SK-N-SH treated with all-trans-retinoic acid at 6 μM for 48 hours (cell line): ENCODE data around the gene COL5A2.

Source experiments
- ATAC-seq: fragments of 200-7000 bp; cut with Tn5 transposase; 3 replicates; pipeline ENCODE4 v1.9.1; 2020; ENCODE audit warnings: mild to moderate bottlenecking, moderate library complexity
- ARNTL ChIP-seq: fragments of 450-650 bp; formaldehyde crosslinking; IDR thresholded peaks from 2 replicates; pipeline ENCODE4 v1.5.0; 2020; ENCODE audit warnings: low read depth, mild to moderate bottlenecking, moderate library complexity, borderline replicate concordance
- CSDC2 ChIP-seq: fragments of 250-450 bp; sonication (Bioruptor Pico); IDR thresholded peaks from 2 replicates; pipeline ENCODE4 v1.5.0; 2020; ENCODE audit warnings: mild to moderate bottlenecking, moderate library complexity
- ESRRG ChIP-seq: fragments of 250-450 bp; sonication (Bioruptor Pico); IDR thresholded peaks from 2 replicates; pipeline ENCODE4 v1.6.1; 2021; ENCODE audit warnings: mild to moderate bottlenecking
- GLIS3 ChIP-seq: fragments of 250-450 bp; sonication (Bioruptor Pico); IDR thresholded peaks from 2 replicates; pipeline ENCODE4 v1.5.0; 2020; ENCODE audit warnings: mild to moderate bottlenecking, moderate library complexity
- ISL1 ChIP-seq: fragments of 250-450 bp; sonication (Bioruptor Pico); IDR thresholded peaks from 2 replicates; pipeline ENCODE4 v2.1.2; 2022; ENCODE audit warnings: mild to moderate bottlenecking, moderate library complexity
- OSR1 ChIP-seq: fragments of 250-450 bp; sonication (Bioruptor Pico); IDR thresholded peaks from 2 replicates; pipeline ENCODE4 v1.8.0; 2022; ENCODE audit warnings: moderate library complexity, mild to moderate bottlenecking, inconsistent platforms
- PPARA ChIP-seq: fragments of 250-450 bp; sonication (Bioruptor Pico); IDR thresholded peaks from 2 replicates; pipeline ENCODE4 v1.5.0; 2020; ENCODE audit warnings: mild to moderate bottlenecking, borderline replicate concordance
- SNAI2 ChIP-seq: fragments of 250-450 bp; sonication (Bioruptor Pico); IDR thresholded peaks from 2 replicates; pipeline ENCODE4 v1.5.0; 2020; ENCODE audit warnings: mild to moderate bottlenecking, moderate library complexity
- TCF4 ChIP-seq: fragments of 250-450 bp; sonication (Bioruptor Pico); IDR thresholded peaks from 2 replicates; pipeline ENCODE4 v1.8.0; 2021; ENCODE audit warnings: mild to moderate bottlenecking, moderate library complexity, borderline replicate concordance
- TOX ChIP-seq: fragments of 250-450 bp; sonication (Bioruptor Pico); IDR thresholded peaks from 2 replicates; pipeline ENCODE4 v1.8.0; 2021; ENCODE audit warnings: mild to moderate bottlenecking, moderate library complexity, borderline replicate concordance
- ZC3H10 ChIP-seq: fragments of 250-450 bp; sonication (Bioruptor Pico); IDR thresholded peaks from 2 replicates; pipeline ENCODE4 v1.5.1; 2021; ENCODE audit warnings: mild to moderate bottlenecking, moderate library complexity
- ZNF70 ChIP-seq: fragments of 450-650 bp; formaldehyde crosslinking; IDR thresholded peaks from 2 replicates; pipeline ENCODE4 v1.5.0; 2020; ENCODE audit warnings: mild to moderate bottlenecking, moderate library complexity
- ZNF8 ChIP-seq: fragments of 450-650 bp; formaldehyde crosslinking; IDR thresholded peaks from 2 replicates; pipeline ENCODE4 v1.5.0; 2020; ENCODE audit warnings: mild to moderate bottlenecking, moderate library complexity
- TF ChIP-seq, protein P1 (sequence below): fragments of 250-450 bp; sonication (Bioruptor Pico); IDR thresholded peaks from 2 replicates; pipeline ENCODE4 v1.5.1; 2020; ENCODE audit warnings: low read depth, mild to moderate bottlenecking, moderate library complexity
- TF ChIP-seq, protein P2 (sequence below): fragments of 250-450 bp; sonication (Bioruptor Pico); IDR thresholded peaks from 2 replicates; pipeline ENCODE4 v1.5.0; 2020; ENCODE audit warnings: mild to moderate bottlenecking, moderate library complexity
- TF ChIP-seq, protein P3 (sequence below): fragments of 250-450 bp; sonication (Bioruptor Pico); IDR thresholded peaks from 2 replicates; pipeline ENCODE4 v1.8.0; 2020; ENCODE audit warnings: mild to moderate bottlenecking, moderate library complexity, borderline replicate concordance
- TF ChIP-seq, protein P4 (sequence below): fragments of 250-450 bp; sonication (Bioruptor Pico); IDR thresholded peaks from 2 replicates; pipeline ENCODE4 v1.8.0; 2021; ENCODE audit warnings: low read depth, mild to moderate bottlenecking, moderate library complexity, borderline replicate concordance
- TF ChIP-seq, protein P5 (sequence below): fragments of 250-450 bp; sonication (Bioruptor Pico); IDR thresholded peaks from 2 replicates; pipeline ENCODE4 v1.5.1; 2021; ENCODE audit warnings: mild to moderate bottlenecking, moderate library complexity

Gene COL5A2

DNA sequence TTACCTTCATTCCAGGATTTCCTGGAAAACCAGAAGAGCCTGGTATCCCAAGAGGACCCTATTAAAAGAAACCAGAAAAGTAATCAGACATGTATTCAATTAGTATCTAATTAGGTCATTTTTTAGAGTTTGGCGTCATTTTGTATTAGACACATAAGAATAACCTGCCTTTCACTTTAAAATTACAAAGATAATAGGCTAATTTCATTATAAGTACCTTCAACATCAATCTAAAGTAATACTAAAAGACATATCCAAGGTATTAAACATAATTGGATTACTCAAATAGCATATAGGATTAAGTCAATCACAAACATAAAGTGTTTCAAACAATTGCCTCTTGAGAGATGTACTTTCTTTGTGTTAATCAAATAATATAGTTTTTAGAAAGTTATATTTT, 107.5 kb downstream of the COL5A2 start:
- TF ChIP-seq TOX (CRISPR knock-in tag) (0 out of 2 replicates have a peak, but pooled peaks have one; percentile 53), ZC3H10 (CRISPR knock-in tag) (peak; percentile 95), ISL1 (CRISPR knock-in tag) (peak; percentile 68)
- TF ChIP-seq, protein P1, sequence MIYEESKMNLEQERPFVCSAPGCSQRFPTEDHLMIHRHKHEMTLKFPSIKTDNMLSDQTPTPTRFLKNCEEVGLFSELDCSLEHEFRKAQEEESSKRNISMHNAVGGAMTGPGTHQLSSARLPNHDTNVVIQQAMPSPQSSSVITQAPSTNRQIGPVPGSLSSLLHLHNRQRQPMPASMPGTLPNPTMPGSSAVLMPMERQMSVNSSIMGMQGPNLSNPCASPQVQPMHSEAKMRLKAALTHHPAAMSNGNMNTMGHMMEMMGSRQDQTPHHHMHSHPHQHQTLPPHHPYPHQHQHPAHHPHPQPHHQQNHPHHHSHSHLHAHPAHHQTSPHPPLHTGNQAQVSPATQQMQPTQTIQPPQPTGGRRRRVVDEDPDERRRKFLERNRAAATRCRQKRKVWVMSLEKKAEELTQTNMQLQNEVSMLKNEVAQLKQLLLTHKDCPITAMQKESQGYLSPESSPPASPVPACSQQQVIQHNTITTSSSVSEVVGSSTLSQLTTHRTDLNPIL: no peak
- TF ChIP-seq, all 23 proteins: peak for 3
- ATAC-seq: no peak; the same call in 2 of the 3 replicates

DNA sequence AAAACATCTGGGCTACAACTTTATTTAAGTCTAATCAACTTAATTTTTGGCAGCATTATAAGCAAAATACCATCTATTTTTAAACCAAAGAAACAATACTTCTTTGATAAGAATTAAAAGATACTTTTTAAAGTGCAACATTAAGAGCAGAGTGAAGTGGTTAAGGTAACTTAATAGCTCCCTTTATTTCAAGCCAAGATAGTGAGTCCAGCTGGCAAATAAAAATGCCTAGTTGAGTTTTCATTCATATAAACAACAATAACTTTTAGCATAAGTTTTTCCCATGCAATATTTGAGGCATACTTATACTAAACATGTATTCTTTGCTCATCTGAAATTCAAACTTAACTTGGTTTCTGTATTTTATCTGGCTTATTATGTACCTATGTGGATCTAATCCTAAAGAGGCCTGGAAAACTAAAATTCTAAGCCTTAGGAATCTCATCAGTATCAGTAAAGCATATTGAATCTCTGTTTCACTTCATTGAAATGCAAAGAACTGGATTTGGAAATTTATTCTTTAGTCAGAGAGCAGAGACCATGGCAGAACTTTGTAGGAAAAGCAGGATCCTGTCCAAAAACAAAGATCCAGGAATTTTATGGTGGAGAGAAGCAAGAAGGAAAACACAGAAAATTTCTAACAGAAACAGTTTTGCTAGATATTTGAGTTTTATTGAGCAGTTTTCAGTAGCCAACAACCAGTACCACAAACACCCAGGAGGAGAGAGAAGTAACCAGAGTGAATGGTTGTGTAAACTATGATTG, 109.5 kb downstream of the COL5A2 start:
- ATAC-seq: no peak
- TF ChIP-seq ZNF8 (CRISPR knock-in tag): no peak
- no peak for TF ChIP-seq ISL1 (CRISPR knock-in tag)
- TF ChIP-seq PPARA (CRISPR knock-in tag): no peak
- TF ChIP-seq OSR1: no peak

DNA sequence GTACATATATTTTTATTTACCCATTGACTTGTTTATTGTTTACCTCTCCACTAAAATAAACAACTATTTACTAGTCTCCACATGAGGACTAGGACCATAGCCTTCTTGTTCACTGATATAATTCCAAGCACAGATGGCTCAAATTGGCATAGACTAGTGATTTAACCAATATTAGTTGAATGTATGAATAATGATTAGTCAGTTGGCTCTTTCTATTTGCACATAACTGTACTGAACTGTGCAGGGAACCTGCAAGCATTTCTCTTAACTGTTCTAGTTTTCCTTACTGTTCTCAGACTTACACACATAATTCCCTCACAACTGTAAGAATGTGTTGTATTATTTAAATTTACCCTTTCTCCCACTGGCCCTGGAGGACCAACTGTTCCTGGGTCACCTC, 113.5 kb downstream of the COL5A2 start:
- no peak for TF ChIP-seq TCF4
- no peak for ATAC-seq

DNA sequence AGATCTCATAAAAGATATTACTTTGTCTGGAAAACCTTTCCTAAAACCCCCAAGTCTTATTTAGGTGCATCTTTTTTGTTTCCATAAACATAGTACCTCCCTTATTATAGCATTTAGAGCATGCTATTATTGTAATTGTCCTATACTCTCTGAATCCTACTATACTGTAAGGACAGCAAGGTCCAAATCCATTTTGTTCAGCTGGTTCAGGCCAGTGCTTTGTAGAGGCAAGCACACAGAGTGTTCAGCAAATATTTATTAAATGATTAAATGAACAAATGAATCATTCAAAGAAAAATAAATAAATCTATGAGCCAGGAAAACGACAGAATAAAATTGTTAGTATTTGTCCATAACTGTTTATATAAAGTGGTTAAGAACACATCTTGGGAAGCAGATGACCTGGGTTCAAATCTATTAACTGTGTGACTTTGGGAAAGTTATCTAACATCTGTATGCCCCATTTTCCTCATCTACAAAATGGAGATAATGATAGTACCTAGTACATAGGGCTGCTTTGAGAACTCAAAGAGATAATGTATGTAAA, 119.4 kb downstream of the COL5A2 start:
- ATAC-seq: no peak

More for the DNA sequence above, 119.4 kb downstream of the COL5A2 start:
- TF ChIP-seq ARNTL (CRISPR knock-in tag): no peak
- TF ChIP-seq CSDC2: no peak
- TF ChIP-seq SNAI2 (CRISPR knock-in tag): no peak
- no peak for TF ChIP-seq ISL1 (CRISPR knock-in tag)
- TF ChIP-seq OSR1: no peak
- no peak for TF ChIP-seq ZNF70
- TF ChIP-seq, protein P2, sequence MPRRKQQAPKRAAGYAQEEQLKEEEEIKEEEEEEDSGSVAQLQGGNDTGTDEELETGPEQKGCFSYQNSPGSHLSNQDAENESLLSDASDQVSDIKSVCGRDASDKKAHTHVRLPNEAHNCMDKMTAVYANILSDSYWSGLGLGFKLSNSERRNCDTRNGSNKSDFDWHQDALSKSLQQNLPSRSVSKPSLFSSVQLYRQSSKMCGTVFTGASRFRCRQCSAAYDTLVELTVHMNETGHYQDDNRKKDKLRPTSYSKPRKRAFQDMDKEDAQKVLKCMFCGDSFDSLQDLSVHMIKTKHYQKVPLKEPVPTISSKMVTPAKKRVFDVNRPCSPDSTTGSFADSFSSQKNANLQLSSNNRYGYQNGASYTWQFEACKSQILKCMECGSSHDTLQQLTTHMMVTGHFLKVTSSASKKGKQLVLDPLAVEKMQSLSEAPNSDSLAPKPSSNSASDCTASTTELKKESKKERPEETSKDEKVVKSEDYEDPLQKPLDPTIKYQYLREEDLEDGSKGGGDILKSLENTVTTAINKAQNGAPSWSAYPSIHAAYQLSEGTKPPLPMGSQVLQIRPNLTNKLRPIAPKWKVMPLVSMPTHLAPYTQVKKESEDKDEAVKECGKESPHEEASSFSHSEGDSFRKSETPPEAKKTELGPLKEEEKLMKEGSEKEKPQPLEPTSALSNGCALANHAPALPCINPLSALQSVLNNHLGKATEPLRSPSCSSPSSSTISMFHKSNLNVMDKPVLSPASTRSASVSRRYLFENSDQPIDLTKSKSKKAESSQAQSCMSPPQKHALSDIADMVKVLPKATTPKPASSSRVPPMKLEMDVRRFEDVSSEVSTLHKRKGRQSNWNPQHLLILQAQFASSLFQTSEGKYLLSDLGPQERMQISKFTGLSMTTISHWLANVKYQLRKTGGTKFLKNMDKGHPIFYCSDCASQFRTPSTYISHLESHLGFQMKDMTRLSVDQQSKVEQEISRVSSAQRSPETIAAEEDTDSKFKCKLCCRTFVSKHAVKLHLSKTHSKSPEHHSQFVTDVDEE (CRISPR knock-in tag): no peak
- TF ChIP-seq, protein P3, sequence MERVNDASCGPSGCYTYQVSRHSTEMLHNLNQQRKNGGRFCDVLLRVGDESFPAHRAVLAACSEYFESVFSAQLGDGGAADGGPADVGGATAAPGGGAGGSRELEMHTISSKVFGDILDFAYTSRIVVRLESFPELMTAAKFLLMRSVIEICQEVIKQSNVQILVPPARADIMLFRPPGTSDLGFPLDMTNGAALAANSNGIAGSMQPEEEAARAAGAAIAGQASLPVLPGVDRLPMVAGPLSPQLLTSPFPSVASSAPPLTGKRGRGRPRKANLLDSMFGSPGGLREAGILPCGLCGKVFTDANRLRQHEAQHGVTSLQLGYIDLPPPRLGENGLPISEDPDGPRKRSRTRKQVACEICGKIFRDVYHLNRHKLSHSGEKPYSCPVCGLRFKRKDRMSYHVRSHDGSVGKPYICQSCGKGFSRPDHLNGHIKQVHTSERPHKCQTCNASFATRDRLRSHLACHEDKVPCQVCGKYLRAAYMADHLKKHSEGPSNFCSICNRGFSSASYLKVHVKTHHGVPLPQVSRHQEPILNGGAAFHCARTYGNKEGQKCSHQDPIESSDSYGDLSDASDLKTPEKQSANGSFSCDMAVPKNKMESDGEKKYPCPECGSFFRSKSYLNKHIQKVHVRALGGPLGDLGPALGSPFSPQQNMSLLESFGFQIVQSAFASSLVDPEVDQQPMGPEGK (CRISPR knock-in tag): no peak
- TF ChIP-seq, protein P4, sequence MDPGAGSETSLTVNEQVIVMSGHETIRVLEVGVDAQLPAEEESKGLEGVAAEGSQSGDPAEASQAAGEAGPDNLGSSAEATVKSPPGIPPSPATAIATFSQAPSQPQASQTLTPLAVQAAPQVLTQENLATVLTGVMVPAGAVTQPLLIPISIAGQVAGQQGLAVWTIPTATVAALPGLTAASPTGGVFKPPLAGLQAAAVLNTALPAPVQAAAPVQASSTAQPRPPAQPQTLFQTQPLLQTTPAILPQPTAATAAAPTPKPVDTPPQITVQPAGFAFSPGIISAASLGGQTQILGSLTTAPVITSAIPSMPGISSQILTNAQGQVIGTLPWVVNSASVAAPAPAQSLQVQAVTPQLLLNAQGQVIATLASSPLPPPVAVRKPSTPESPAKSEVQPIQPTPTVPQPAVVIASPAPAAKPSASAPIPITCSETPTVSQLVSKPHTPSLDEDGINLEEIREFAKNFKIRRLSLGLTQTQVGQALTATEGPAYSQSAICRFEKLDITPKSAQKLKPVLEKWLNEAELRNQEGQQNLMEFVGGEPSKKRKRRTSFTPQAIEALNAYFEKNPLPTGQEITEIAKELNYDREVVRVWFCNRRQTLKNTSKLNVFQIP (CRISPR knock-in tag): no peak
- TF ChIP-seq ESRRG (CRISPR knock-in tag): no peak
- TF ChIP-seq, protein P5, sequence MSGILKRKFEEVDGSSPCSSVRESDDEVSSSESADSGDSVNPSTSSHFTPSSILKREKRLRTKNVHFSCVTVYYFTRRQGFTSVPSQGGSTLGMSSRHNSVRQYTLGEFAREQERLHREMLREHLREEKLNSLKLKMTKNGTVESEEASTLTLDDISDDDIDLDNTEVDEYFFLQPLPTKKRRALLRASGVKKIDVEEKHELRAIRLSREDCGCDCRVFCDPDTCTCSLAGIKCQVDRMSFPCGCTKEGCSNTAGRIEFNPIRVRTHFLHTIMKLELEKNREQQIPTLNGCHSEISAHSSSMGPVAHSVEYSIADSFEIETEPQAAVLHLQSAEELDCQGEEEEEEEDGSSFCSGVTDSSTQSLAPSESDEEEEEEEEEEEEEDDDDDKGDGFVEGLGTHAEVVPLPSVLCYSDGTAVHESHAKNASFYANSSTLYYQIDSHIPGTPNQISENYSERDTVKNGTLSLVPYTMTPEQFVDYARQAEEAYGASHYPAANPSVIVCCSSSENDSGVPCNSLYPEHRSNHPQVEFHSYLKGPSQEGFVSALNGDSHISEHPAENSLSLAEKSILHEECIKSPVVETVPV (CRISPR knock-in tag): no peak
- no peak for TF ChIP-seq GLIS3 (CRISPR knock-in tag)
